Lower leg skin (tissue), 3 donors: Measurements from ENCODE around the gene RPS15.

ENCODE experiments used
- CTCF ChIP-seq, 3 donors: fragments of 450-650 bp; IDR thresholded peaks; one replicate each; pipeline ENCODE4 v1.5.1; 2016; ENCODE audit warnings: antibody characterized with exemption in 3 of 3, mild to moderate bottlenecking in 3 of 3, moderate library complexity in 2 of 3
- POLR2A ChIP-seq, 2 donors: fragments of 450-650 bp; IDR thresholded peaks; one replicate each; pipeline ENCODE4 v1.6.1; 2016 to 2017; ENCODE audit warnings: antibody characterized with exemption in 2 of 2, mild to moderate bottlenecking in 1 of 2, moderate library complexity in 1 of 2

GRCh38 chr19:1469255-1470054 is 31.3 kb downstream of the RPS15 start:
- TF ChIP-seq POLR2A (IDR thresholded peaks at IDR 0.05) (no peak), CTCF (IDR thresholded peaks at IDR 0.05) (no peak)
